ENCODE data around the gene TTF1. TPM values are rescaled to one million over a fixed set of nuclear protein-coding genes. Genes with fewer than 3 reads are reported as not detected.

TTF1 gene
- total RNA-seq, 1 experiment from 2014 or later = 26.9 TPM

DNA sequence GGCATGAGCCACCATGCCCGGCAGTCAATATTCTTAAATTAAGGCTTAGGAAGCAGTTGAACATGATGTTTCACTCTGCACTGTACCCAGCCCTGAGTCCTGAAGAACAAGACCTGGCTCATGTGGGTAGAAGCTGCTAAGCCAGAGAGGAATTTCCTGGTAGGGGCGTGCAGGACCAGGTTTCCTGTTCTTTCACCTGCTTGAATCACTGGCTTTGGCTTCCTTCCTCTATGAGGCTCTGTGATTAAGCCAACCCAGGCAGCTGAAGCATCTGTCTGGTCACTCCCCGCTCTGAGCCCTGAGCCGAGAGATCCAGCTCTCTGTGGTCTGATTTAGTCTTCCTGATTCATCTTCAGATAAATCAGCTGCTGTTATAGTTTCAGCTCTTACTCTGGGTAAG, 32.5 kb upstream of the TTF1 start:
- no peak overlapping the region for H2AFZ ChIP-seq (ENCODE audit: low read length)
- H3K4me1 ChIP-seq (ENCODE audit: insufficient read depth, low read length) = no peaks in the 10 kb centered on the region; the same call in 1 of the 2 replicates
- H3K9me3 ChIP-seq (ENCODE audit: control insufficient read depth, low read depth, low read length) = no peaks in the 10 kb centered on the region
- no peaks in the 10 kb centered on the region for H3K79me1 ChIP-seq (ENCODE audit: insufficient read depth, low read depth, low read length, poor library complexity, severe bottlenecking)
- Mint-ChIP-seq H3K4me3 (no peak overlapping the region), H3K27me3 (ENCODE audit: low read depth) (no peaks in the 10 kb centered on the region; the same call in 1 of the 2 replicates), H3K27ac (no peak overlapping the region), H3K36me3 (ENCODE audit: insufficient read depth in 1 of 3, low read depth in 3 of 3) (no peaks in the 10 kb centered on the region; a peak in 1 of 7 replicates), H3K9me3 (peaks cover 0 to 3% of the 10 kb centered on the region in 2 experiments; a peak in 1 of 5 replicates), H3K4me1 (peaks cover 31 to 40% of the 10 kb centered on the region in 2 experiments)
- no peaks in the 10 kb centered on the region for H3K27me3 ChIP-seq (ENCODE audit: insufficient read depth, low read length)
- DNase-seq = no peak
- TF ChIP-seq, protein P1, sequence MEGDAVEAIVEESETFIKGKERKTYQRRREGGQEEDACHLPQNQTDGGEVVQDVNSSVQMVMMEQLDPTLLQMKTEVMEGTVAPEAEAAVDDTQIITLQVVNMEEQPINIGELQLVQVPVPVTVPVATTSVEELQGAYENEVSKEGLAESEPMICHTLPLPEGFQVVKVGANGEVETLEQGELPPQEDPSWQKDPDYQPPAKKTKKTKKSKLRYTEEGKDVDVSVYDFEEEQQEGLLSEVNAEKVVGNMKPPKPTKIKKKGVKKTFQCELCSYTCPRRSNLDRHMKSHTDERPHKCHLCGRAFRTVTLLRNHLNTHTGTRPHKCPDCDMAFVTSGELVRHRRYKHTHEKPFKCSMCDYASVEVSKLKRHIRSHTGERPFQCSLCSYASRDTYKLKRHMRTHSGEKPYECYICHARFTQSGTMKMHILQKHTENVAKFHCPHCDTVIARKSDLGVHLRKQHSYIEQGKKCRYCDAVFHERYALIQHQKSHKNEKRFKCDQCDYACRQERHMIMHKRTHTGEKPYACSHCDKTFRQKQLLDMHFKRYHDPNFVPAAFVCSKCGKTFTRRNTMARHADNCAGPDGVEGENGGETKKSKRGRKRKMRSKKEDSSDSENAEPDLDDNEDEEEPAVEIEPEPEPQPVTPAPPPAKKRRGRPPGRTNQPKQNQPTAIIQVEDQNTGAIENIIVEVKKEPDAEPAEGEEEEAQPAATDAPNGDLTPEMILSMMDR (conservative IDR thresholded peaks at IDR 0.05) = no peak
- H4K8ac ChIP-seq (replicated peaks; ENCODE audit: insufficient read length, low read depth, low read length) = no peak overlapping the region
- no peak overlapping the region for H2AK5ac ChIP-seq (ENCODE audit: insufficient read length, low read length)
- no peak overlapping the region for H3K27ac ChIP-seq (ENCODE audit: insufficient read length, low read depth, low read length)
- no peak overlapping the region for H3K18ac ChIP-seq (ENCODE audit: insufficient read length, low read depth, low read length)
- no peaks in the 10 kb centered on the region for H3K79me2 ChIP-seq (ENCODE audit: insufficient read depth, low read length)
- H2BK5ac ChIP-seq (ENCODE audit: insufficient read length, low read length) = no peak overlapping the region
- H2BK15ac ChIP-seq (ENCODE audit: low read depth, low read length) = no peak overlapping the region
- no peak overlapping the region for H2BK12ac ChIP-seq (ENCODE audit: insufficient read length, low read depth, low read length)
- no peak overlapping the region for H4K91ac ChIP-seq (ENCODE audit: insufficient read length, low read depth, low read length)
- H3K4ac ChIP-seq (ENCODE audit: low read depth, low read length) = no peak overlapping the region
- no peak overlapping the region for H2BK120ac ChIP-seq (ENCODE audit: low read depth, low read length, poor library complexity, severe bottlenecking)
- no peaks in the 10 kb centered on the region for H3K23me2 ChIP-seq (ENCODE audit: insufficient read length, low read depth, low read length, poor library complexity, severe bottlenecking)
- no CpG with 5 or more reads among the region's 4 CpGs for WGBS (ENCODE audit: extremely low coverage, insufficient read length, low lambda C conversion rate)
- H2BK20ac ChIP-seq (ENCODE audit: low read depth, low read length, poor library complexity, severe bottlenecking) = no peak overlapping the region
- H3K4me2 ChIP-seq (ENCODE audit: insufficient read depth, insufficient read length, low read length) = no peak overlapping the region
- no peak overlapping the region for H3K14ac ChIP-seq (ENCODE audit: insufficient read depth, low read length)
- no peak overlapping the region for H3T11ph ChIP-seq (ENCODE audit: low read length)
- H3K9ac ChIP-seq (ENCODE audit: extremely low read depth, insufficient read length, low read length) = no peak overlapping the region
- no peak overlapping the region for H3K23ac ChIP-seq (ENCODE audit: insufficient read length, low read depth, low read length)
- no peak overlapping the region for H3K56ac ChIP-seq (ENCODE audit: insufficient read length, low read depth, low read length)
- no peak overlapping the region for H4K5ac ChIP-seq (ENCODE audit: insufficient read length, low read depth, low read length)
- no peaks in the 10 kb centered on the region for H4K20me1 ChIP-seq (ENCODE audit: control insufficient read depth, insufficient read depth, insufficient read length)
